T1000 (cell line): ENCODE results near the gene CNOT8.
"Not testable (repeated sequence)": the region's sequence is repeated elsewhere in the genome, so short reads cannot be mapped to it uniquely, and the experiment has no call there.

ENCODE experiments used
- DNase-seq: peaks from one replicate; lab custom pipeline; 2025; ENCODE audit warnings: mixed read lengths; lab: John Stamatoyannopoulos, UW

The CNOT8 gene

DNA sequence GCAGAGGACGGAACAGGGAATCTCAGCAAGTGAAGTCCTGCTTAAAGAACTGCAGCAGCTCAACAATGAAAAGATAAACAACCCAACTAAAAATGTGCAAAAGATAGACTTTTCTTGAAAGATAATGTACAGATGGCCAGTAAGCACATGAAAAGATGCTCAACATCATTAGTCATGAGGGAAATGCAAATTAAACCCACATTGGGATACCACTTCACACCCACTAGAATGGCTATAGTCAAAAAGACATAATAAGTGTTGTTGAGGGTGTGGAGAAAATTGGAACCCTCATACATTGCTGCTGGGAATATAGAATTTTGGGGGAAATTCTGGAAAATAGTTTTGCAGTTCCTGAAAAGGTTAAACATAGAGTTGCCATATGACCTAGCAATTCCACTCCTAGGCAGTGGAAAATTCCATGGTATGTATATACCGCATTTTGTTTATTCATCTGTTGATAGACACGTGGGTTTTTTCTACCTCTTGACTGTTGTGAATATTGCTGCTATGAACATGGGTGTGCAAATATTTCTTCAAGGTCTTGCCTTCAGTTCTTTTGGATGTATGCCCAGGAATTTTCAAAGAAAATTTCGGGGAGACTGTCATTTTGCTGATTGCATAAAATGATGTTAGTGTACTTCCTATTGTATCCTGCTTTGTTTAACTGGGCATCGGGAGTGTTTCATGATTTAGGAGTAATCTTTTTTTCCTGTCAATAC lies 7.2 kb downstream of the CNOT8 start:
- DNase-seq: no peak

DNA sequence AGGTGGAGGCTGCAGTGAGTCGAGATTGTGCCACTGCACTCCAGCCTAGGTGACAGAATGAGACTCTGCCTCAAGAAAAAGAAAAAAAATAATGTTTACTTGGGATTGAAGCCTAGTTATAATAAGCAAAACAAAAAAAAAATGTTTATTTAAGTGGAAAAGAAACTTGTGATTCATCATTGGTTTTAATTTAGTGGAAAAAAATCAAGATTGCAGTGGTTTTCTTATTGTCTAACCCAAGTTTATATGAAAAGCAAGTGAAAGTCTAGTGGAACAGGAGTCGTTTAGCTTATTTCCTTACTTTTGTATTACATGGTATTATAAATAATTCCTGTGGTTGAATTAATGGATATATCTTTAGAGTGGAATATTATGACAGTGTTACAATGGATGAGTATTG lies 8.4 kb downstream of the CNOT8 start:
- no peak for DNase-seq

DNA sequence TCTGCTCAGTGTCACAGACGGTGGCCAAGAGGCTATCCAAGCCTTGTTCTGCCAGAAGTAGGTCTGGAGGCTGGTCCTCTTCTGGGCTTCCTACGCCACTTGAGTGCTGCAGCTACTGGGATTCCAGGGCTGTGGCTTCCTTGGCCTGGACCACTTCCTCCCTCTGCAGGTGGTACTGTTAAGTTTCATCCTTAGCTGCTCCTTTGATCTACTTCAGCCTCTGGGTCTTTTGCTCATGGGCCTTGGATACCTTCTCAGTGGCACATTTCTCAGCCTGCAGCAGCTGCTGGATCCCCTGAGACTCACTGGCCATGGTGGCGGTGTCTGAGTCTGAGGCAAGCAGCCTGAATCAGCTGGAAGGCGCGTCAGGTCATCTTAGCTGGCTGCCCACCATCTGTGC lies 10.3 kb downstream of the CNOT8 start:
- no peak for DNase-seq

GRCh38 chr5:154871734-154872133 lies 13.3 kb downstream of the CNOT8 start:
- DNase-seq: no peak

- DNase-seq: no peak
Measured at GRCh38 chr5:154873791-154874331, 15.4 kb downstream of the CNOT8 start.

DNA sequence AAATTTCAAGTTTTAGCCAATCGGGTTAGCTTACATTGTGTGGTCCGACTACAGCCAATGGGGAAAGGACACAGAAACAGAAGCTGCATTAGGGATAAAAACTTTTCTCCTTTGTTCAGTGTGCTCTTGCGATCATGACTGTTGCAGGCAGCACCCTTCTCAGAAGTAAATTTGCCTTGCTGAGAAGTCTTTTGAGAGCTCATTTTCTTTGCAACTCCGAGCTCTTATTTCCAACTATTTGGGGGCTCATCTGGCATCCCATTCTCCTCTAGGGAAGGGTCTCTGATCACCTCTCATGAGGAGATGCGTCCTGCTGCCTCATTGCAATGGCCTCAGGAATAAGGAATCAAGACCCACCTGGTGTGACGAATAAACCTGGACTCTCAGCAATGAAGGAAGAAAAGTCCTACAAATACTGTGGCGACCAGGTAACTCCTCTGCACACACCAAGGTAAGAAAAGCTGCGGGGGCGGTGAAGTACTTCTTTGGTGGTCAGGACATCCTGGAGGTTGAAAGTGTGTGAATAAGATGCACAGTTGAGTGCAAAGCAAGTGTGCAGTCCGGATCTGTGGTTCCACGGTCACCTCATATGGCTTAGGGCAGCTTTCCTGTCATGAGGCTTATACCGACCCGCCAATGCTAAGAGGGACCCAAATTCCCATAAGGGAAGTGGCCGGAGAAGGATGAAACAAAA lies 20.4 kb downstream of the CNOT8 start:
- DNase-seq: no peak

GRCh38 chr5:154881986-154882385 lies 23.6 kb downstream of the CNOT8 start:
- no peak for DNase-seq

DNA sequence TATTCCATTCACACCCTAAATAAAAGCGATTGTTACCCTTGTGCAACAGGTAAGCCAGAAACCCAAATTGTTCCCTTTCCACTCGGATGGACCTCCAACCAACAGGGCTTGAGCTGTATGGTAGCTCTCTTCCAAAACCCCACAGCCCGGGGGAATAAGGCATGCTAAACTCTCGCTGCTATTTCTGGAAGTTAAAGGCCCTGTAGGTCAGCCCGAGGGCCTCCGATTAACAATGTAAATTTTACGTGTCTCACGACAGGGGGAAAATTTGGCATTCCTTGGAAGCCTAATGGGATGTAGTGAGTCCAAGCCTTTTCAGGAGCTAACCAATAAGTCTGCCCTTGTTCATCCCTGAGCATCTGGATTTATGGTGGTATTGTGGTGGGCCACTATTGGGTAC lies 26.0 kb downstream of the CNOT8 start:
- DNase-seq: no peak

DNA sequence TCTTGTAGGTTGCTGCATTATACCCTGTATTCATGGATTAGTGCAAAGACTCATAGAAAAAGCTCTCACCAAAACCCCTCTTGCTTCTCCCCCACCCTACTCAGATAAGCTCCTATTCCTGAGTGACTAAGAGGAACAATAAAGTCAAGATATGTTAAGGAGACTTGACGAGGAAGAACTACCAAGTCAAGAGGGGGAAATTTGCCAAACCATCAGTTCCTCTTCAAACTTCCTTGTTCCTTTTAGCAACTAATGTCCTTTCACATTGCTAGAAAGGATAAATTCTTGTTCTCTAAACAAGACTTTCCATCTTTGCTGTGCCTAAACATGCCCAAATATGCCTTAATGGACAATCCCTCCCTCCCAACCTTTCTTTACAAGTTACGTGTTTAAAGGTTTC lies 27.0 kb downstream of the CNOT8 start:
- DNase-seq: no peak

DNA sequence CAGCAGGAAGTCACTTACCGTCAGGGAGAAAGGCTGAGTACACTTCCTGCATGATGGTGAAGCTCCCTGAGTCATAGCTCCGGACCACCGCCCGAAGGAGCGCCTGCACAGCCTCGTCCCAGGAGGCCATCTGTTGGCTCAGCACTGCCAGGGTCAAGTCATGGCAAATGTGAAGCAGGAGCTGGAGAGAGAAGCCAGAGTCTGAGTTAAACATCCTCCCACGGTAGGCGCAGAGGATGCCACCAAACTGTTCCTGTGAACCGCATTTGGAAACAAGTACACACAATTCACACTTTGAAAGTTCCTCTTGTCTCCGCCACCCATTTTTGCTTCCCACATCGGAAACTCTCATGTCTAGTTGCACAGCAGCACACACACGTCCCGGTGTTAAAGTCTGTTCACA lies 33.9 kb downstream of the CNOT8 start:
- DNase-seq: no peak

GRCh38 chr5:154893381-154893780 lies 35.0 kb downstream of the CNOT8 start:
- no peak for DNase-seq

DNA sequence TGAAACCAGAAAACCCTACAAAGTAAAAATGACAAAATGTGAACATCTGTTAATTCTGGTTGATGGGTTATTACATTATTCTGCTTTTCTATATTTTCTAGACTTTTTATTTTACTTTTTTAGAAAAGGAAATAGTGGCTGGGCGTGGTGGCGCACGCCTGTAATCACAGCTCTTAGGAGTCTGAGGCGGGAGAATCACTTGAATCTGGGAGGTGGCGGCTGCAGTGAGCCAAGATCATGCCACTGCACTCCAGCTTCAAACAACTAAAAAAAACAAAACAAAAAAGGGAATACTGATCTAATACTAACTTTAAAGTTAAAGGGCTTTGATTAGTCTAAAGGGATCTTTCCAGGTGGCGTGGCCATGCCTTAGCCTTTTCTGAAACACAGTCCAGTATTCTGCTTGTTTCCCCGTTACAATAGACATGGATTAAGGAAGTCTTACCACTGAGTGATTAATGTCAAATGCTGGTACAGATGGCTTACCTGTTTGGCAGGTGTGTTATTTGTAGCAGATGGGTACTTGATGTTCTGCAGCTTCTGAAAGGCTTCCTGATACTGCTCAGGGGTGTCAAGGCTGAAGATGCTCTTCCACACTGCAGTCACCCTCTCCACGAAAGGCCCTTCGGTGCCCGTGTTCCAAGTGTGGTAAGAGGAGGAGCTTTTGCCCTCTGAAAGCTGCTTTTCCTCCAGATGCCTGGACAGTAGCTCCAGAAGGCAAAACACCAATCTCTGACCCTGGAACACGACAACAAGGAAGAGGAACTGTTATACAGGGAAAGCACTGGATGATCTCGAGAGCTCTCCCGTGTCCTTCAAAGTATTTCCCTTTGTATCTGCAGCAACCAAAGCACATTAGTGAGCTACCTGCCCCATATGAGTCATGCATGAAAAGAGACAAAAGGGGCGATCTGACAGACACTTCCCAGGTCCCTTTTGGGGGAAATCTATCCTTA lies 37.5 kb downstream of the CNOT8 start:
- DNase-seq: no peak

DNA sequence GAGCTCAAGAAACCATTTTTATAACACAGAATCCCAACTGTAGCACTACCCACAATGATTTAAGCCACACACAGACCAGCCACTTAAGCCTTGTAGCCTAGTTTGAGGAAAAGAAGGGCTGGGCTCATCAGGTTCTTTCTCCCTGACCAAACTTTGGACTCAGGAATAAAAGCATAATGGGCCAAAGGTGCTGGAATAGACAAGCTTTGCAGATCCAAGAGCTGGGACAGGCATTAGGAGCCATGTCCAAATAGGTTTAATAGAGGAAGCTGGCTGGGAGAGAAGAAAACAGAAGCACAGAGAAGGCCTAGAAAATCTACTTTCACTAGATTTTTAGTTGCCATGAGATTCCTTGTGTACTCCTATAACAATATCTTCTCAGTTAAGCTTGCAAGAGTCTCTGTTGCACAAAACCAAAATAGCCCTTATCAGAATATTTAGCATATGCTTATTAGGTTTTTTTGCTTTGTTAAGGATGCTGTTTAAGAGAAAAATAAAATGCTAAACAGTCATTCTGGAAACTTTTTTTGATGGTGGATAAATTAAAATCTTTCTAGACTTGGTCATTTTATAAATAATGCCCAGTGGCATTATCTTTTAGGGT lies 38.2 kb downstream of the CNOT8 start:
- no peak for DNase-seq

GRCh38 chr5:154898210-154898609 lies 39.8 kb downstream of the CNOT8 start:
- DNase-seq: no peak

DNA sequence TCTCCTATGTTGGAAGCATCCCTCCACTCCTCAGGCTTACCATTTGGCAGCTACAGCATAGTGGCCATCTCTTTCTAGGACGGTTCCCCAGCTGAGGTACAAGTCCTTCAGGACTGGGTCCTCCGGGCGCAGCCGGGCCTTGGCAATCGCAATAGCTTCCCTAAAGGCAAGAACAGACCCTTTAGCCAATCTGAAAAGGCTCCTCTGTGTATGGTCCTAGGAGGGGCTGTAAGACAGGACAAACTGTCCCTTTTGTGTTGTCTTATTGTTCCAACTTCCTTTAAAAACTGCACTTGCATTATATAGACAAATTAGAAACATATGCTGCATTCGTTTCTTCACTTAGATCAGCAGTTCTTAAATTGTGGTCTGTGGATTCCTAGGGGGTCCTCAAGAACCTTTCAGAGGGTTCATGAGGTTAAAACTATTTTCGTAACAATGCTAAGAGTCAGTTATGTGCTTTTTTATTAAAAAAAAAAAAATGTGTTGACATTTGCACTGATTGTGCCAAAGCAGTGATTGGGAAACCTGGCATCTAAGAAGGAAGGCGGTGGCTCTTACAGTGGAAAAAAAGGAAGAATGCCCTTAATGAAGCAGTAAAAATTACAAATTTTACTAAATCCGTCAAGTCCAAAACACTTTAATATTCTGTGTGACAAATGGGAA lies 40.9 kb downstream of the CNOT8 start:
- no peak for DNase-seq

DNA sequence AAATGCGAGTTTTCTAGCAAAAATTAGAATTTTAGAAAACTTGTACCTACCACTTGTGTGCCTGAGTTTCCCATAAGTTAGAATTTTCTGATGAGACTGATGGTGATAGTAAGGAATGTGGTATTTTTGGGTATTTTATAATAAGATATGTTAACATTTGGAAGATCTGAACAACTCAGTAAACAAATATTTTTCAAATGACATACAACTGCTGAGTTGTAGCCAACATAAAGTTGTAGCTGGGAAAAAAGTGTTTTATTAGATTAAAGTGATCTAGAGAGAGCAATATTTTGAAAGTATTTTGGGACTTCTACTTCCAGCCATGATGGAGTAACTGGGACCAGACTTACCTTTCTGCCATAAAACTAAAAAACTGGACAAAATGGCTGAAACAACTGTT lies 41.6 kb downstream of the CNOT8 start:
- no peak for DNase-seq

DNA sequence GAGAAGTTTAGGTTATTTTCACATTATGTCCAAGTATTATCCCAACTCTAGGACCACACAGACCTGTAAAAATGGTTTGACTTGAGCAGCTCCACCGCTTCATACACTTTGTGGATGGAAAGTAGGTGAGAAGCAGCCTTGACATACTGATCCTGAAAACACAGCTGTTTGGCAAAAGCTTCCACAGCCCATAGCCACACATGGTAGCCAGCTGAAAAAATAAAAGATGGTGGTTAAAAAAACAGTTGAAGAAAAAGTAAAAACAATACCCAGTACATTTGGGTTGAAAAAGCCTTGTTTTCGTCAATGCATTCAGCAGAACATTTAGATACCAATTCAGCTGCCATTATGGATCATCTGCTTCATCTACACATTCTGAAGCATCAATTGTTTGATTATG lies 42.8 kb downstream of the CNOT8 start:
- no peak for DNase-seq

DNA sequence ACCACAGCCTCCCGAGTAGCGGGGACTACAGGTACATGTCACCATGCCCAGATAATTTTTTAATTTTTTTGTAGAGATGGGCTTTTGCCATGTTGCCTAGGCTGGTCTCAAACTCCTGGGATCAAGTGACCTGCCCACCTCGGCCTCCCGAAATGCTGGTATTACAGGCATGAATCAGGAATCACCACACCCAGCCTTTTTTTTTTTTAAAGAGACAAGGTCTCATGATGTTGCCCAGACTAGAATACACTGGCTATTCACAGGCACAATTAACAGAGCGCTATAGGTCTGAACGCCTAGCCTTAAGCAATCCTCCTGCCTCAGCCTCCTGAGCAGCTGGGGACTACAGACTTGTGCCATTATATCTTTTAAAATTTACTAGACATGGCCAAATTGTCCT lies 43.5 kb downstream of the CNOT8 start:
- DNase-seq: no peak

- not testable (repeated sequence) for DNase-seq
Measured at GRCh38 chr5:154905601-154906000, 47.2 kb downstream of the CNOT8 start.

DNA sequence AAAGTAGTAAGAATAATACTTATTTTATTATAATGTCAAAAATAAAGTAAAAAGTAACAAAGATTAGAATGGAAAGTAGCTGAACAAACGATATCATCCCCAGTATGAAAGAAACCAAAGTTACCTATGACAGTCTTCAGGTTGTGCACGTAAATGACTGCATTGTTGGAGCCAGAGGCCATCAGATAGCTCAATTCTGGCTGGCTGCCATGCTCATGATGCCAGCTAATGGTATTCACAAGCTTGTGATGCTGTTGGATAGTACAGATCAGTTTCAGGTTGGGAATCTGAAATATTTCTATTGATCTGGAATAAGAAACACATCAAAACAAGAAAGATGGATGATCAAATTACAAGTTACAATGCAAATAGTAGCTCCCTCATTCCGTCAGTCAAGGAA lies 58.4 kb downstream of the CNOT8 start:
- DNase-seq: no peak

DNA sequence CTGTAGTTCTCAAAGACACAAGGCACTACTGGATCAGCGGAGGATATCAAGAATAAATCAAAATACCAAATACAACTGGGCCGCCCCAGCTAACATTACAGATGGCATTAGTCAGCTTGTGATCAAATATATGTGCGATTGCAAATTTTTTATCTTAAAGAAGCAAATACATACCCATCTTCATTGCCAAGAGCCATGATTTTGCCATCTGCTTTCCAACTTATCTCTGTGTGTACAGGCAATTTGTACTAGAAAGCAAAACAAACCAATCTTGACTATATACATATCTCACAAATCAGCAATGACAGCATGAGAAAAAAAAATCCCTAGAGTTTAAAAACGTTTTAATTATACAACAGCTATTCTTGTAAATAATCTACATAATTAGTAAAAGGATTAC lies 59.3 kb downstream of the CNOT8 start:
- no peak for DNase-seq
